Loucy (cell line): ENCODE results near the gene PIGU.

Experiments
- EZH2phosphoT487 ChIP-seq: fragments of 200-600 bp; IDR thresholded peaks from 2 replicates; pipeline ENCODE4 v1.6.1; 2018; ENCODE audit warnings: antibody characterized with exemption, mild to moderate bottlenecking, moderate library complexity, borderline replicate concordance
- TF ChIP-seq, protein P1 (sequence below): fragments of 200-600 bp; sonication (generic); conservative IDR thresholded peaks from 2 replicates; pipeline ENCODE4 v1.5.1; 2014; ENCODE audit warnings: mild to moderate bottlenecking, antibody characterized with exemption, low read length

DNA sequence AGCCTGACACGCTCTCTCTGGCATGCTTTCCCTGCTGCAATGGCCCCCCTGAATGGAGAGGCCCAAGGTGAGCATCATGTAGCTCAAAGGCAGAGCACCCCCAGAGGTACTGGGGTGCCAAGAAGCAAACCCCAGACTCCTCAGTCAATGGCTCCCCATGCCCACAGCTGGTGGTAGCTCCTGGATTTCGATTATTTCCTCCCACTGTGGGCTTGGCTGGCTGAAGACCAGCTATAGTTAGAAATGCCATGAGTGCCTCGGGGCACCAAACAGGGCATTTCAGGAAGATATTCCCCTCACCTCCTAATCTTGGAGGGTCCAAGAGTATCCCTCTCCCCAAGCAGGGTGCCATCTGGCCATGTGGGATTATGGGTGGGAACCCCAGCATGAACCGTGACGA is 101.6 kb downstream of the PIGU start:
- TF ChIP-seq, protein P1, sequence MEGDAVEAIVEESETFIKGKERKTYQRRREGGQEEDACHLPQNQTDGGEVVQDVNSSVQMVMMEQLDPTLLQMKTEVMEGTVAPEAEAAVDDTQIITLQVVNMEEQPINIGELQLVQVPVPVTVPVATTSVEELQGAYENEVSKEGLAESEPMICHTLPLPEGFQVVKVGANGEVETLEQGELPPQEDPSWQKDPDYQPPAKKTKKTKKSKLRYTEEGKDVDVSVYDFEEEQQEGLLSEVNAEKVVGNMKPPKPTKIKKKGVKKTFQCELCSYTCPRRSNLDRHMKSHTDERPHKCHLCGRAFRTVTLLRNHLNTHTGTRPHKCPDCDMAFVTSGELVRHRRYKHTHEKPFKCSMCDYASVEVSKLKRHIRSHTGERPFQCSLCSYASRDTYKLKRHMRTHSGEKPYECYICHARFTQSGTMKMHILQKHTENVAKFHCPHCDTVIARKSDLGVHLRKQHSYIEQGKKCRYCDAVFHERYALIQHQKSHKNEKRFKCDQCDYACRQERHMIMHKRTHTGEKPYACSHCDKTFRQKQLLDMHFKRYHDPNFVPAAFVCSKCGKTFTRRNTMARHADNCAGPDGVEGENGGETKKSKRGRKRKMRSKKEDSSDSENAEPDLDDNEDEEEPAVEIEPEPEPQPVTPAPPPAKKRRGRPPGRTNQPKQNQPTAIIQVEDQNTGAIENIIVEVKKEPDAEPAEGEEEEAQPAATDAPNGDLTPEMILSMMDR: no peak
- TF ChIP-seq EZH2phosphoT487: no peak
